ENCODE data around the gene OR4B1.

OR4B1 gene

DNA sequence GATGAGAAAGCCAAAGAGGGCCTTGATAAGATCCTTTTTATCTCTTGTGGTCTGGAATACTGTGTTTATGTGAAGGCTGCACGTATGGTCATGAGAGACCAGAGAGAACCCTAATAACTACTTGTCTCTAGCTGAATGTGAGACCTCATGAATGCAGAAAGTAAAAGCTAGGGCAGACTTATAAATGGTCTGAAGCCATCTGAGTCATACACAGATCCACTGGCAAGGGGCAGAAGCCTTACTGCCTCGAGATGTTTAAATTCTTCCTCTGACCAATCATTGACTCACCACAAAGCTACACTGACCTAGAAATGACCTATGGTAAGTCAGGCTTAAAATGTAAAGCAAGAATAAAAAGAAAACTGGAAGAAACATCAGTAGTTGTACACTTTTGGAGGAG is 22.7 kb upstream of the OR4B1 start:
- TF ChIP-seq, protein P1, sequence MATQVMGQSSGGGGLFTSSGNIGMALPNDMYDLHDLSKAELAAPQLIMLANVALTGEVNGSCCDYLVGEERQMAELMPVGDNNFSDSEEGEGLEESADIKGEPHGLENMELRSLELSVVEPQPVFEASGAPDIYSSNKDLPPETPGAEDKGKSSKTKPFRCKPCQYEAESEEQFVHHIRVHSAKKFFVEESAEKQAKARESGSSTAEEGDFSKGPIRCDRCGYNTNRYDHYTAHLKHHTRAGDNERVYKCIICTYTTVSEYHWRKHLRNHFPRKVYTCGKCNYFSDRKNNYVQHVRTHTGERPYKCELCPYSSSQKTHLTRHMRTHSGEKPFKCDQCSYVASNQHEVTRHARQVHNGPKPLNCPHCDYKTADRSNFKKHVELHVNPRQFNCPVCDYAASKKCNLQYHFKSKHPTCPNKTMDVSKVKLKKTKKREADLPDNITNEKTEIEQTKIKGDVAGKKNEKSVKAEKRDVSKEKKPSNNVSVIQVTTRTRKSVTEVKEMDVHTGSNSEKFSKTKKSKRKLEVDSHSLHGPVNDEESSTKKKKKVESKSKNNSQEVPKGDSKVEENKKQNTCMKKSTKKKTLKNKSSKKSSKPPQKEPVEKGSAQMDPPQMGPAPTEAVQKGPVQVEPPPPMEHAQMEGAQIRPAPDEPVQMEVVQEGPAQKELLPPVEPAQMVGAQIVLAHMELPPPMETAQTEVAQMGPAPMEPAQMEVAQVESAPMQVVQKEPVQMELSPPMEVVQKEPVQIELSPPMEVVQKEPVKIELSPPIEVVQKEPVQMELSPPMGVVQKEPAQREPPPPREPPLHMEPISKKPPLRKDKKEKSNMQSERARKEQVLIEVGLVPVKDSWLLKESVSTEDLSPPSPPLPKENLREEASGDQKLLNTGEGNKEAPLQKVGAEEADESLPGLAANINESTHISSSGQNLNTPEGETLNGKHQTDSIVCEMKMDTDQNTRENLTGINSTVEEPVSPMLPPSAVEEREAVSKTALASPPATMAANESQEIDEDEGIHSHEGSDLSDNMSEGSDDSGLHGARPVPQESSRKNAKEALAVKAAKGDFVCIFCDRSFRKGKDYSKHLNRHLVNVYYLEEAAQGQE (IDR thresholded peaks at IDR 0.05; ENCODE audit: insufficient replicate concordance, low read depth): no peak
- TF ChIP-seq GABPA (IDR thresholded peaks at IDR 0.05; ENCODE audit: low read depth): no peak
- no peak for TF ChIP-seq CTCF (IDR thresholded peaks at IDR 0.05; ENCODE audit: insufficient read depth, low read length)
- TF ChIP-seq SPI1 (IDR thresholded peaks at IDR 0.05; ENCODE audit: borderline replicate concordance, low read depth): no peak
- TF ChIP-seq POLR2AphosphoS5 (IDR thresholded peaks at IDR 0.05; ENCODE audit: low read depth): no peak
- H3K4me3 ChIP-seq (replicated peaks; ENCODE audit: insufficient read depth, low read length): no peak overlapping the region
- no peak overlapping the region for H3K27ac ChIP-seq (replicated peaks)
- H3K27me3 ChIP-seq (ENCODE audit: insufficient read depth, poor library complexity, severe bottlenecking): no peaks in the 10 kb centered on the region
- no peak for DNase-seq (ENCODE audit: low read depth in 1 of 2, low spot score in 1 of 2)

DNA sequence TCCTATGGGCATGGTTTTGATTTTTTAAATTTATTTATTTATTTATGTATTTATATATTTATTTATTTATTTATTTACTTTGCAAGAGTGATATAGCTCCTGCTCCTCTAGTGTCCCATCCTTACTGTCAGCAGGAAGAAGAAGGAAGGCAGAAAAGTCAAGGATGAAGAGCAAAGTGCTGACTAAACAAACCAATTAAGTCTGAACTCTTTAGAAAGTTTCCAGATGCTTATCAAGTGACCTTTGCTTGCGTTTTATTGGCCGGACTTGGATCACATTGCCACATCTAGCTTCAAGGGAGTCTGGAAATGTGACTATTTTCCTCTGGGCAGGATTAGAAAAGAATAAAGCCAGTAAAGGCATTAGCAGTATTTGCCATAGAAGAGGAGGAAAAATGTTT is 8.7 kb upstream of the OR4B1 start:
- Histone ChIP-seq H3K27me3 (ENCODE audit: insufficient read depth, poor library complexity, severe bottlenecking) (no peaks in the 10 kb centered on the region), H3K4me3 (replicated peaks; ENCODE audit: insufficient read depth, low read length) (no peak overlapping the region), H3K27ac (replicated peaks) (no peak overlapping the region)
- TF ChIP-seq SPI1 (IDR thresholded peaks at IDR 0.05; ENCODE audit: borderline replicate concordance, low read depth) (no peak), GABPA (IDR thresholded peaks at IDR 0.05; ENCODE audit: low read depth) (no peak), POLR2AphosphoS5 (IDR thresholded peaks at IDR 0.05; ENCODE audit: low read depth) (no peak), CTCF (IDR thresholded peaks at IDR 0.05; ENCODE audit: insufficient read depth, low read length) (no peak)
- TF ChIP-seq, protein P1 (IDR thresholded peaks at IDR 0.05; ENCODE audit: insufficient replicate concordance, low read depth): no peak
- no peak for DNase-seq (ENCODE audit: low read depth in 1 of 2, low spot score in 1 of 2)

- no peaks in the 10 kb centered on the region for H3K27me3 ChIP-seq (ENCODE audit: insufficient read depth, poor library complexity, severe bottlenecking)
These were observed 6.6 kb upstream of the OR4B1 start for GRCh38 chr11:48210052-48210451.

More at GRCh38 chr11:48210052-48210451, 6.6 kb upstream of the OR4B1 start:
- DNase-seq (ENCODE audit: low read depth in 1 of 2, low spot score in 1 of 2): no peak
- no peak overlapping the region for H3K4me3 ChIP-seq (replicated peaks; ENCODE audit: insufficient read depth, low read length)
- H3K27ac ChIP-seq (replicated peaks): no peak overlapping the region
- TF ChIP-seq, protein P1 (IDR thresholded peaks at IDR 0.05; ENCODE audit: insufficient replicate concordance, low read depth): no peak
- TF ChIP-seq POLR2AphosphoS5 (IDR thresholded peaks at IDR 0.05; ENCODE audit: low read depth) (no peak), SPI1 (IDR thresholded peaks at IDR 0.05; ENCODE audit: borderline replicate concordance, low read depth) (no peak), CTCF (IDR thresholded peaks at IDR 0.05; ENCODE audit: insufficient read depth, low read length) (no peak), GABPA (IDR thresholded peaks at IDR 0.05; ENCODE audit: low read depth) (no peak)
